Liver (tissue), 3 donors: ENCODE results near the gene CRACR2B.

Experiments used
- EGR1 ChIP-seq, 2 donors: IDR thresholded peaks; 2 replicates each; pipeline ENCODE4 v1.6.1; 2016 to 2018; ENCODE audit warnings: antibody characterized with exemption in 2 of 2, low read depth in 2 of 2
- GABPA ChIP-seq, 2 donors: IDR thresholded peaks in 1 of 2; conservative IDR thresholded peaks in 1 of 2; 2 replicates each; pipeline ENCODE4 v1.6.1; 2016; ENCODE audit warnings: antibody characterized with exemption in 2 of 2, mild to moderate bottlenecking in 1 of 2, moderate library complexity in 1 of 2
- RAD21 ChIP-seq, 2 donors: IDR thresholded peaks; 2 replicates each; pipeline ENCODE4 v1.6.1; 2016; ENCODE audit warnings: antibody characterized with exemption in 2 of 2, mild to moderate bottlenecking in 2 of 2
- SP1 ChIP-seq: IDR thresholded peaks from 2 replicates; pipeline ENCODE4 v1.6.1; 2018; ENCODE audit warnings: antibody characterized with exemption, mild to moderate bottlenecking
- TAF1 ChIP-seq: conservative IDR thresholded peaks from 2 replicates; pipeline ENCODE4 v1.6.1; 2016; ENCODE audit warnings: antibody characterized with exemption, mild to moderate bottlenecking
- YY1 ChIP-seq: IDR thresholded peaks from 2 replicates; pipeline ENCODE4 v1.6.1; 2016; ENCODE audit warnings: antibody characterized with exemption, mild to moderate bottlenecking
- TF ChIP-seq, protein P1 (sequence below): fragments of 150-350 bp; IDR thresholded peaks from 2 replicates; pipeline ENCODE4 v1.5.1; 2017; ENCODE audit warnings: improper control_type of control experiment, low read depth, low read length; ENCODE audit not compliant: missing input control
- TF ChIP-seq, protein P2 (sequence below): IDR thresholded peaks from 2 replicates; pipeline ENCODE4 v1.6.1; 2016; ENCODE audit warnings: antibody characterized with exemption
- TF ChIP-seq, protein P3 (sequence below): IDR thresholded peaks from 2 replicates; pipeline ENCODE4 v1.6.1; 2016; ENCODE audit warnings: antibody characterized with exemption, mild to moderate bottlenecking
- donor health status: healthy.
- donor health status: healthy.

DNA sequence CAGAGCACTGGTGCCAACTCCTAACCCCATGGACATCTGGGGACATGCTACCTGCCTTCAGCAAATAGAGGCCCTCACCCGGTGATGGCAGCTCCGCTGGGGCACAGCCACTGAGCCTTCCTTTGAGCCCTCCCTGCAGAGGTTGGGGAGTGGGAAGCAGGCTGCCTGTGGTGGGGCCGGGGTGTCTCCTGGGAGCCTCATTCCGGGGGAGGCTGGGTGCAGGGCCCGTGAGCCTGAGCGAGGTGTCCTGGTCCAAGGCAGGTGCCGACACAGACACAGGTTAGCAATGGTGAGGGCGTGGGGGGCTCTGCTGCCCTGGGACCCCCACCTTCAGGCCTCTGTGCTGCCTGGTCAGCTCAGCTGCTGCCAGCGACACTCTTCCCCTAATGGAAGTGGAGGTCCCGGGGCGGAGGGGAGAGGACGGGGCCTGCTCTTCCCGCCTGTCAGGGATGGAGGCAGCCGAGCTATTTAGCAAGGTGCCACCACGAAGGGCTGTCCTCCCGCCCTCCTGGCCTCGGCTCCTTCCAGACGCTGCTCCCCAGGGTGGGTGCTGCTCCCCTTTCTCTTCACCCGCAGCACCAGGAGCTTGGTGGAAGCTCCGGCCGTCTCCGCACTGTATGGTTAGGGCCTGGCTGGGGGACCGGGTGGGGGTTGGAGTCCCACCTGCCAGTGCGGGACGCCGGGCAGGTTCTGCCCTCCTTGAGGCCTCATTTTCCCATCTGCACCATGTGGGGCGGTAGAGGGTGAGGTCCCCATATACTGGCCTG is 26.1 kb downstream of the CRACR2B start:
- no peak for TF ChIP-seq YY1
- TF ChIP-seq, protein P1, sequence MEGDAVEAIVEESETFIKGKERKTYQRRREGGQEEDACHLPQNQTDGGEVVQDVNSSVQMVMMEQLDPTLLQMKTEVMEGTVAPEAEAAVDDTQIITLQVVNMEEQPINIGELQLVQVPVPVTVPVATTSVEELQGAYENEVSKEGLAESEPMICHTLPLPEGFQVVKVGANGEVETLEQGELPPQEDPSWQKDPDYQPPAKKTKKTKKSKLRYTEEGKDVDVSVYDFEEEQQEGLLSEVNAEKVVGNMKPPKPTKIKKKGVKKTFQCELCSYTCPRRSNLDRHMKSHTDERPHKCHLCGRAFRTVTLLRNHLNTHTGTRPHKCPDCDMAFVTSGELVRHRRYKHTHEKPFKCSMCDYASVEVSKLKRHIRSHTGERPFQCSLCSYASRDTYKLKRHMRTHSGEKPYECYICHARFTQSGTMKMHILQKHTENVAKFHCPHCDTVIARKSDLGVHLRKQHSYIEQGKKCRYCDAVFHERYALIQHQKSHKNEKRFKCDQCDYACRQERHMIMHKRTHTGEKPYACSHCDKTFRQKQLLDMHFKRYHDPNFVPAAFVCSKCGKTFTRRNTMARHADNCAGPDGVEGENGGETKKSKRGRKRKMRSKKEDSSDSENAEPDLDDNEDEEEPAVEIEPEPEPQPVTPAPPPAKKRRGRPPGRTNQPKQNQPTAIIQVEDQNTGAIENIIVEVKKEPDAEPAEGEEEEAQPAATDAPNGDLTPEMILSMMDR: no peak
- no peak for TF ChIP-seq TAF1
- TF ChIP-seq SP1: no peak
- TF ChIP-seq, protein P2, sequence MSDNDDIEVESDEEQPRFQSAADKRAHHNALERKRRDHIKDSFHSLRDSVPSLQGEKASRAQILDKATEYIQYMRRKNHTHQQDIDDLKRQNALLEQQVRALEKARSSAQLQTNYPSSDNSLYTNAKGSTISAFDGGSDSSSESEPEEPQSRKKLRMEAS: no peak
- TF ChIP-seq EGR1 (IDR thresholded peaks at IDR 0.05; ENCODE audit: low read depth in 2 of 2): no peak
- no peak for TF ChIP-seq RAD21 (IDR thresholded peaks at IDR 0.05)
- TF ChIP-seq, protein P3, sequence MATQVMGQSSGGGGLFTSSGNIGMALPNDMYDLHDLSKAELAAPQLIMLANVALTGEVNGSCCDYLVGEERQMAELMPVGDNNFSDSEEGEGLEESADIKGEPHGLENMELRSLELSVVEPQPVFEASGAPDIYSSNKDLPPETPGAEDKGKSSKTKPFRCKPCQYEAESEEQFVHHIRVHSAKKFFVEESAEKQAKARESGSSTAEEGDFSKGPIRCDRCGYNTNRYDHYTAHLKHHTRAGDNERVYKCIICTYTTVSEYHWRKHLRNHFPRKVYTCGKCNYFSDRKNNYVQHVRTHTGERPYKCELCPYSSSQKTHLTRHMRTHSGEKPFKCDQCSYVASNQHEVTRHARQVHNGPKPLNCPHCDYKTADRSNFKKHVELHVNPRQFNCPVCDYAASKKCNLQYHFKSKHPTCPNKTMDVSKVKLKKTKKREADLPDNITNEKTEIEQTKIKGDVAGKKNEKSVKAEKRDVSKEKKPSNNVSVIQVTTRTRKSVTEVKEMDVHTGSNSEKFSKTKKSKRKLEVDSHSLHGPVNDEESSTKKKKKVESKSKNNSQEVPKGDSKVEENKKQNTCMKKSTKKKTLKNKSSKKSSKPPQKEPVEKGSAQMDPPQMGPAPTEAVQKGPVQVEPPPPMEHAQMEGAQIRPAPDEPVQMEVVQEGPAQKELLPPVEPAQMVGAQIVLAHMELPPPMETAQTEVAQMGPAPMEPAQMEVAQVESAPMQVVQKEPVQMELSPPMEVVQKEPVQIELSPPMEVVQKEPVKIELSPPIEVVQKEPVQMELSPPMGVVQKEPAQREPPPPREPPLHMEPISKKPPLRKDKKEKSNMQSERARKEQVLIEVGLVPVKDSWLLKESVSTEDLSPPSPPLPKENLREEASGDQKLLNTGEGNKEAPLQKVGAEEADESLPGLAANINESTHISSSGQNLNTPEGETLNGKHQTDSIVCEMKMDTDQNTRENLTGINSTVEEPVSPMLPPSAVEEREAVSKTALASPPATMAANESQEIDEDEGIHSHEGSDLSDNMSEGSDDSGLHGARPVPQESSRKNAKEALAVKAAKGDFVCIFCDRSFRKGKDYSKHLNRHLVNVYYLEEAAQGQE: no peak
- no peak for TF ChIP-seq GABPA (IDR thresholded peaks at IDR 0.05 in 1 of 2, conservative IDR thresholded peaks at IDR 0.05 in 1 of 2)
